Measurements from ENCODE around the gene CEMIP2.

CEMIP2 gene

DNA sequence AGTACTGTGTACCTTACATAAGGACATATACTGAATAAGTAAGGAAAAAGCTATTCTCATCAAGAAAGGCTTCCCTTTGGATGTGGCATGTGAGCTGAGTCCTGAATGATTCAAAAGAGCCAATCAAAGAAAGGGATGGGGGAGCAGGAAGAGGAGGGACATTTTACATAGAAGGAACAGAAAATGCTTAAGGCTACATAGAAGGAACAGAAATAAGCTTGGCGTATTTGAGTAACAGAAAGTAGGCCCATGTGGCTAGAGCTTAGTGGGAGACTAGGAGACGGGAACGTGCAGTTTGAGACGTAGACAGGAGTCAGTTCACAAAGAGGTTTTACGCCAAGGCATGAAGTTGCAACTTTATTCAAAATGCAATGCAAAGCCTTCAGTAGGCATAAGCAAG, 126.3 kb downstream of the CEMIP2 start:
- TF ChIP-seq, protein P1, sequence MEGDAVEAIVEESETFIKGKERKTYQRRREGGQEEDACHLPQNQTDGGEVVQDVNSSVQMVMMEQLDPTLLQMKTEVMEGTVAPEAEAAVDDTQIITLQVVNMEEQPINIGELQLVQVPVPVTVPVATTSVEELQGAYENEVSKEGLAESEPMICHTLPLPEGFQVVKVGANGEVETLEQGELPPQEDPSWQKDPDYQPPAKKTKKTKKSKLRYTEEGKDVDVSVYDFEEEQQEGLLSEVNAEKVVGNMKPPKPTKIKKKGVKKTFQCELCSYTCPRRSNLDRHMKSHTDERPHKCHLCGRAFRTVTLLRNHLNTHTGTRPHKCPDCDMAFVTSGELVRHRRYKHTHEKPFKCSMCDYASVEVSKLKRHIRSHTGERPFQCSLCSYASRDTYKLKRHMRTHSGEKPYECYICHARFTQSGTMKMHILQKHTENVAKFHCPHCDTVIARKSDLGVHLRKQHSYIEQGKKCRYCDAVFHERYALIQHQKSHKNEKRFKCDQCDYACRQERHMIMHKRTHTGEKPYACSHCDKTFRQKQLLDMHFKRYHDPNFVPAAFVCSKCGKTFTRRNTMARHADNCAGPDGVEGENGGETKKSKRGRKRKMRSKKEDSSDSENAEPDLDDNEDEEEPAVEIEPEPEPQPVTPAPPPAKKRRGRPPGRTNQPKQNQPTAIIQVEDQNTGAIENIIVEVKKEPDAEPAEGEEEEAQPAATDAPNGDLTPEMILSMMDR (IDR thresholded peaks at IDR 0.05; ENCODE audit: control extremely low read depth, extremely low read depth, low read depth, missing control alignments), result no peak
- no peak for DNase-seq (ENCODE audit: extremely low spot score)
- ChIA-PET CTCF (interaction anchor here (2.0 kb wide), 1 partner anchor 14 kb away, joined by 5 read pairs; no protein-coding TSS in a partner anchor), POLR2A (no interaction called here)

DNA sequence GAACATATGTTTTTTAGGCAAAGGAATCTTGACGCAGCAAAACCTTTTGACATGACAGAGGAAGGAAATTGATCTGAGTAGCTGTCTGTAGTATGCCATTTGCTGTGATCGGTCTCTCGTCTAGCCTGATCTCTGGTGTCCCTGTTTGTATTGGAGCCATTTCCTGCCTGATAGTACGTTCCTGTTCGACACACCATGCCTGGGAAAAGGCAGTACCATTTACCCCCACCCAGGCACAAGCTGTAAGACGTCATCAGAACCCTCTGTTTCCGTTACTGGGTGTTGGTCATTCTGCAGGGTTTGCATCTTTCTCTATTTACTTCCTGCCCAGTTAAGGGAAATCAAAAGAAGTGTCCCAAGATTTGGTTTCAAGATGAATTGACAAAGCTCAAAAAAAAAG, 129.7 kb downstream of the CEMIP2 start:
- TF ChIP-seq, protein P1 (IDR thresholded peaks at IDR 0.05; ENCODE audit: control extremely low read depth, extremely low read depth, low read depth, missing control alignments), result no peak
- CTCF ChIA-PET, result interaction anchor here (1.0 to 1.5 kb wide), 4 partner anchors 9 to 386 kb away, joined by 3 to 4 read pairs (median 4); no protein-coding TSS in a partner anchor
- POLR2A ChIA-PET, result no interaction called here
- no peak for DNase-seq (ENCODE audit: extremely low spot score)

DNA sequence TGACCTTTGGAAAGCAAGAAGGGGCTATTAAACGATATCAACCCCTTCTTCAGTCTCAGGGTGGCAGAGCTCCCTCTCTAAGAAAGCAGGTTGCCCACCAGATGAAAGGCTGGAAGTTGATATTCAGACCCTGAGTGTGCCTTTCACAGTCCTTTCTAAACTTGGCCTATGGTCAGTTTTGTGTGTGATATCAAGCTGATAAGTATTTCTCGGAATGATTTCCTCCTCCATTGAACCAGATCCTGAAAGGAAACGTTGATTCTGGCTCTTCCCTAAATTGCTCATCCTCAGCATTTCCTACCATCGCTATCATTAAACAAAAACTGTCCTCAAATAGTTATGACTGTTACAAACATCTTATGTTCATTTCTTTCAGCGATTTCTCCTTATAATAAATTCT, 130.4 kb downstream of the CEMIP2 start:
- ChIA-PET CTCF (interaction anchor here (1.5 kb wide), 1 partner anchor 387 kb away, joined by 4 read pairs; no protein-coding TSS in a partner anchor), POLR2A (no interaction called here)
- no peak for DNase-seq (ENCODE audit: extremely low spot score)
- TF ChIP-seq, protein P1 (IDR thresholded peaks at IDR 0.05; ENCODE audit: control extremely low read depth, extremely low read depth, low read depth, missing control alignments), result no peak

GRCh38 chr9:71637375-71637774, 130.9 kb downstream of the CEMIP2 start:
- ChIA-PET POLR2A (no interaction called here), CTCF (no interaction called here)
- no peak for DNase-seq (ENCODE audit: extremely low spot score)
- TF ChIP-seq, protein P1 (IDR thresholded peaks at IDR 0.05; ENCODE audit: control extremely low read depth, extremely low read depth, low read depth, missing control alignments), result no peak

DNA sequence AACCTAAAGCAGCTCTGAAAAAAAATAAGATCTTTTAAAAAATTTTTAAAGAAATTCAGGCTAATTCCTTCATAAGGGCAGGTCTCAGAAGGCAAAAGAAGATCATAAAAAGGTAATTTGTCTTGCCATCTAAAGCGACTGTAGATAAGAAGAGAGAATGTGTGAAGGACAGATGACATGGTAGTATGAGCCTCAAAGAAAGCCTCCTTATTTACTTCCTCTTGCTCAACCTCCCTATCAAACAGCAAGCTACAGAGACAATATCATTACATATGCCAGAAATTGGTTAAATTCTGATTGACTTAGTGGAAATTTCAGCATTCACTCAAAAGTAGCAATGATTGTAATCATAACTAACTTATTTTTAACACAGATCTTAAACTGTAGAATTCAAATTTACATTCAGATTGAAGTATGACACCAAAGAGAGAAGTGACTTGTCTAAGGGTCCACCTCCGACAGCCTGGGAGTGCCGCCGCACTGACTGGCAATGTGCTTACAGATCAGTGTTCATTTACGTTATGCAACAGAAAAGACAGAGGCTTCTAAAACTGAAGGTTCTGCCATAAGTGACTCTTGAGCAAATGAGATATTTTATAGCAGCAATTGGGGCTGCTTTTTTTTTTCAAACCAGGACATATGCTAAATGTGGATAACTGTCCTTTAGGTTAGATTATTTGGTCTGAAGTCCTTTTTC, 132.0 kb downstream of the CEMIP2 start:
- CTCF ChIA-PET, result interaction anchor here (1.2 kb wide), 1 partner anchor 57 kb away, joined by 3 read pairs; no protein-coding TSS in a partner anchor
- POLR2A ChIA-PET, result no interaction called here
- TF ChIP-seq, protein P1 (IDR thresholded peaks at IDR 0.05; ENCODE audit: control extremely low read depth, extremely low read depth, low read depth, missing control alignments), result no peak
- no peak for DNase-seq (ENCODE audit: extremely low spot score)

DNA sequence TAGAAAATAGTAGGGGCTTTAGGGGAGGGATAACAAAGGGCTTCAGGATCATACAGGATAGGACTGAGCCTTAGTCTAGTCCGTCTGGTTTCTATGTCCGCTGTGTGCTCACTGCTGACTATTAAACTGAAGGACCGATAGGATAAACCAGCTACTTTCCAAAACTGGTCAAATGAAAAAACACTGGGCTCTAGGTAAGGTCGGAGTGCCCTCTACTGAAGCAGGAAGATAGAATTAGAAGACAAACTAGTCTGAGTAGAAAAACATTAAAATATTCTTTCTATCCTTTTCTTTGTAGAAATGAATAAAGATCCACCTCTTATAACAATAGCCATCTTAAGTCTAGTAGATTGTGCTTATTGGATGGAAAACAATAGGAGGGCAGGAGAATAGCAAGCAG, 133.6 kb downstream of the CEMIP2 start:
- POLR2A ChIA-PET, result no interaction called here
- no peak for DNase-seq (ENCODE audit: extremely low spot score)
- TF ChIP-seq, protein P1 (IDR thresholded peaks at IDR 0.05; ENCODE audit: control extremely low read depth, extremely low read depth, low read depth, missing control alignments), result no peak
- CTCF ChIA-PET, result no interaction called here
